DOHH2 (cell line): ENCODE results near the gene ACSF2.

Experiments
- H3F3A ChIP-seq: fragments of 200-600 bp; sonication (generic), shearing (Covaris generic); 2 replicates; pipeline ENCODE4 v1.6.0; 2016; ENCODE audit warnings: antibody characterized with exemption, mild to moderate bottlenecking; ENCODE audit not compliant: control insufficient read depth, insufficient read depth
- H3K27ac ChIP-seq: fragments of 200-600 bp; sonication (generic); 2 replicates; pipeline ENCODE4 v1.5.1; 2014; ENCODE audit warnings: low read depth, mild to moderate bottlenecking, low read length, moderate library complexity
- H3K27me3 ChIP-seq: fragments of 200-600 bp; sonication (generic); 2 replicates; pipeline ENCODE4 v1.6.1; 2014; ENCODE audit warnings: mild to moderate bottlenecking, low read length, mixed read lengths; ENCODE audit not compliant: control insufficient read depth
- H3K36me3 ChIP-seq: fragments of 200-600 bp; sonication (generic); 2 replicates; pipeline ENCODE4 v1.6.1; 2014; ENCODE audit warnings: mild to moderate bottlenecking, low read length, moderate library complexity, mixed read lengths; ENCODE audit not compliant: control insufficient read depth
- H3K4me1 ChIP-seq: fragments of 200-600 bp; sonication (generic); 2 replicates; pipeline ENCODE4 v1.6.1; 2014; ENCODE audit warnings: mild to moderate bottlenecking, low read length, mixed read lengths; ENCODE audit not compliant: control insufficient read depth
- H3K4me2 ChIP-seq: fragments of 200-600 bp; sonication (generic); 2 replicates; pipeline ENCODE4 v1.6.0; 2014; ENCODE audit warnings: mild to moderate bottlenecking, low read length, moderate library complexity
- H3K4me3 ChIP-seq: fragments of 200-600 bp; sonication (generic); 2 replicates; pipeline ENCODE4 v1.5.1; 2014; ENCODE audit warnings: mild to moderate bottlenecking, low read length, mixed read lengths
- H3K79me2 ChIP-seq: fragments of 200-600 bp; sonication (generic); 2 replicates; pipeline ENCODE4 v1.6.1; 2014; ENCODE audit warnings: mild to moderate bottlenecking, low read length, mixed read lengths; ENCODE audit not compliant: control insufficient read depth
- H3K9me2 ChIP-seq: fragments of 200-600 bp; sonication (generic); replicated peaks from 2 replicates; pipeline ENCODE4 v1.6.1; 2014; ENCODE audit warnings: mild to moderate bottlenecking, low read length, mixed read lengths; ENCODE audit not compliant: control insufficient read depth
- H3K9me3 ChIP-seq: fragments of 200-600 bp; sonication (generic); 2 replicates; pipeline ENCODE4 v1.6.1; 2014; ENCODE audit warnings: antibody characterized with exemption, low read length, mixed read lengths; ENCODE audit not compliant: control insufficient read depth, insufficient read depth
- H4K20me1 ChIP-seq: fragments of 200-600 bp; sonication (generic); 2 replicates; pipeline ENCODE4 v1.6.0; 2014; ENCODE audit warnings: low read depth, mild to moderate bottlenecking, antibody characterized with exemption, low read length, moderate library complexity; ENCODE audit not compliant: control insufficient read depth, insufficient read depth
- CTCF ChIP-seq: fragments of 200-600 bp; sonication (generic); IDR thresholded peaks from one replicate; pipeline ENCODE4 v1.5.1; 2014; ENCODE audit warnings: antibody characterized with exemption, mild to moderate bottlenecking, low read depth, low read length; ENCODE audit not compliant: poor library complexity, severe bottlenecking
- EZH2phosphoT487 ChIP-seq: fragments of 200-600 bp; sonication (generic); IDR thresholded peaks from 2 replicates; pipeline ENCODE4 v1.6.1; 2017; ENCODE audit warnings: borderline replicate concordance, mild to moderate bottlenecking, antibody characterized with exemption, low read length, moderate library complexity, mixed read lengths

Gene ACSF2

DNA sequence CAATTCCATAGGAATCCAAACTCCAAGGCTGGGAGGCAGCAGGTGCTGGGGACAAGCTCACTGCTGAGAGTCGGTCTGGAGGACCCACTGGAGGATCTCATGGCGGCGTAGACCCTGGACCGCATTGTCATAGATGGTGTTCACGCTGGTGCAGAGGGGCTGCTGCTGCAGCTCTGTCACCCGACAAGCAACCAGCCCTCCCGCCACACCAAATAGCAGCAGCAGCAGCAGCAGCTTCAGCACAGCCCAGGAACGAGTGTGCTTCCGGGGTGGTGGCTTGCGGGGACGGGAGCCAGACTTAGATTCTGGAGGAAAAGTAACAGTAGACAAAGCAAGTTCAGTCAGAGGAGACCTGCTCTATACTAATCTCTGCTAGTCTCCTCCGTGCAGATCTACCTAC is 43.1 kb upstream of the ACSF2 start:
- Histone ChIP-seq H3F3A (no peaks in the 10 kb centered on the region), H3K9me2 (no peaks in the 10 kb centered on the region), H3K4me1 (no peaks in the 10 kb centered on the region), H3K4me2 (no peak overlapping the region), H3K27me3 (no peaks in the 10 kb centered on the region), H3K36me3 (peaks cover 97% of the 10 kb centered on the region), H3K79me2 (no peaks in the 10 kb centered on the region), H3K4me3 (no peak overlapping the region), H4K20me1 (no peaks in the 10 kb centered on the region), H3K9me3 (no peaks in the 10 kb centered on the region), H3K27ac (no peak overlapping the region)
- TF ChIP-seq CTCF, result no peak
- TF ChIP-seq EZH2phosphoT487, result no peak

DNA sequence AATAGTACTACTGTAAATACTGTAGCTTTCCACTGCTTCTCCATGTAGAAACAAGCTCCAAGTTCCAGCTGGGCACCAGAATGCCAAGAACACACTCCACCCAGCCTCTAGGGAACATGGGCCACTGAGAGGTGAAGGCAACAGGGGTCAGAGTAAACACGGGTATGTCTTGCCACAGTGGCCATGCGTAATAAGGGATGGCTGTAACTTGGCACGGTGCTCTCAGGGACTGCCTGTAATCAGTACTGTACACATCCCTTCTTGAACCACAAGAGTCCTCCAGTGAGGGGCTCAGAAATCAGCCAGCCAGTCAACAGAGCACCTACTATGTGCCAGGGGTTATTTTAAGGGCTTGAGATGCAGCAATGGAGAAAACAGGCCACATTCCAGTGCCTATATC is 39.5 kb upstream of the ACSF2 start:
- H3K36me3 ChIP-seq, result peaks cover 98% of the 10 kb centered on the region
- 0 out of 2 replicates have a peak, but pooled peaks cover 3% of the 10 kb centered on the region for H3K4me1 ChIP-seq
- no peak overlapping the region for H3K4me3 ChIP-seq
- H3K27ac ChIP-seq, result no peak overlapping the region
- no peak for TF ChIP-seq CTCF
- TF ChIP-seq EZH2phosphoT487, result no peak
- peaks cover 9% of the 10 kb centered on the region for H3K79me2 ChIP-seq
- no peaks in the 10 kb centered on the region for H3K9me2 ChIP-seq
- no peak overlapping the region for H3K4me2 ChIP-seq
- no peaks in the 10 kb centered on the region for H3K9me3 ChIP-seq
- H3K27me3 ChIP-seq, result no peaks in the 10 kb centered on the region
- no peaks in the 10 kb centered on the region for H3F3A ChIP-seq
- H4K20me1 ChIP-seq, result no peaks in the 10 kb centered on the region

GRCh38 chr17:50388728-50389127 is 37.3 kb upstream of the ACSF2 start:
- Histone ChIP-seq H3K27ac (no peak overlapping the region), H3K27me3 (no peaks in the 10 kb centered on the region), H3K9me3 (no peaks in the 10 kb centered on the region), H3F3A (no peaks in the 10 kb centered on the region), H3K4me3 (no peak overlapping the region), H3K36me3 (peaks cover 98% of the 10 kb centered on the region), H3K79me2 (peaks cover 13% of the 10 kb centered on the region), H4K20me1 (no peaks in the 10 kb centered on the region), H3K4me2 (no peak overlapping the region), H3K4me1 (peaks cover 5% of the 10 kb centered on the region; the same call in 1 of the 2 replicates), H3K9me2 (no peaks in the 10 kb centered on the region)
- TF ChIP-seq CTCF (no peak), EZH2phosphoT487 (no peak)

DNA sequence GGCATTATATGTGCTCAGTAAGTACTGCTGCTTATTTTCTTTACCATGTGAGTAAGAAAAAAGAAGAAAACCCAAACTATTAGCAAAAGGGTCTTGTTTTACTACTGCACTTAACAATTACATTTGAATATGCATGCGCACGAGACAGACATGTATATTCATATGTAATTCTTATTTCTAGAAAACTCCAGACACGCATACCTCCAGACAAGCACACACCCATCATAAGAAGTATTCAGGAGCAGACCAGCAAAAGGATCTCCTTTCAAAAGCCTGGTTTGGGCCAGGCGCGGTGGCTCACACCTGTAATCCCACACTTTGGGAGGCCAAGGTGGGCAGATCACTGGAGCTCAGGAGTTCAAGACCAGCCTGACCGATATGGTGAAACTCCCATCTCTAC is 36.5 kb upstream of the ACSF2 start:
- Histone ChIP-seq H4K20me1 (no peaks in the 10 kb centered on the region), H3K9me2 (no peaks in the 10 kb centered on the region), H3K4me3 (no peak overlapping the region), H3K4me2 (no peak overlapping the region), H3K79me2 (peaks cover 21% of the 10 kb centered on the region), H3K36me3 (peaks cover 98% of the 10 kb centered on the region), H3K9me3 (no peaks in the 10 kb centered on the region), H3K4me1 (peaks cover 5% of the 10 kb centered on the region; the same call in 1 of the 2 replicates), H3K27ac (no peak overlapping the region), H3F3A (no peaks in the 10 kb centered on the region), H3K27me3 (no peaks in the 10 kb centered on the region)
- TF ChIP-seq CTCF (no peak), EZH2phosphoT487 (no peak)
